K562 (cell line): ENCODE results near the gene WDR55. TPM values are rescaled to one million over a fixed set of nuclear protein-coding genes. Genes with fewer than 3 reads are reported as not detected.

ENCODE experiments used
- BRD4 ChIP-seq: fragments of 200-600 bp; sonication (generic); IDR thresholded peaks from 2 replicates; pipeline ENCODE4 v1.6.1; 2017; ENCODE audit warnings: inconsistent platforms
- CCAR2 ChIP-seq: fragments of 200-400 bp; formaldehyde crosslinking; IDR thresholded peaks from 2 replicates; pipeline ENCODE4 v1.6.1; 2017; ENCODE audit warnings: mild to moderate bottlenecking, low read depth, low read length
- ETV1 ChIP-seq: fragments of 450-650 bp; conservative IDR thresholded peaks from 2 replicates; pipeline ENCODE4 v1.6.1; 2016; ENCODE audit warnings: missing genetic modification characterization, control low read depth, low read depth, missing compliant biosample characterization
- GABPB2 ChIP-seq: fragments of 250-450 bp; sonication (Bioruptor Pico); conservative IDR thresholded peaks from 2 replicates; pipeline ENCODE4 v1.5.1; 2021; ENCODE audit warnings: mild to moderate bottlenecking
- GATAD2A ChIP-seq: fragments of 450-650 bp; IDR thresholded peaks from 2 replicates; pipeline ENCODE4 v1.6.1; 2017
- HMG20A ChIP-seq: fragments of 450-650 bp; formaldehyde crosslinking; conservative IDR thresholded peaks from 2 replicates; pipeline ENCODE4 v1.4.0; 2020; ENCODE audit warnings: mild to moderate bottlenecking, mixed read lengths
- KLF6 ChIP-seq: fragments of 250-450 bp; sonication (Bioruptor Pico); IDR thresholded peaks from 2 replicates; pipeline ENCODE4 v1.4.0; 2020; ENCODE audit warnings: mild to moderate bottlenecking, moderate library complexity, borderline replicate concordance
- NELFE ChIP-seq: IDR thresholded peaks from 2 replicates; pipeline ENCODE4 v1.6.1; 2011; ENCODE audit warnings: mild to moderate bottlenecking; ENCODE audit not compliant: insufficient read depth, insufficient read length
- NKRF ChIP-seq: fragments of 450-650 bp; IDR thresholded peaks from 2 replicates; pipeline ENCODE4 v1.6.1; 2016; ENCODE audit warnings: borderline replicate concordance
- POLR2A ChIP-seq: fragments of 450-650 bp; conservative IDR thresholded peaks from 2 replicates; pipeline ENCODE4 v1.6.1; 2016
- RB1 ChIP-seq: fragments of 450-650 bp; IDR thresholded peaks from 2 replicates; pipeline ENCODE4 v1.6.1; 2017; ENCODE audit warnings: low read depth, mild to moderate bottlenecking
- SAP30 ChIP-seq: fragments of 200-600 bp; sonication (generic); IDR thresholded peaks from 2 replicates; pipeline ENCODE4 v1.6.1; 2012; ENCODE audit warnings: borderline replicate concordance, low read depth, mild to moderate bottlenecking, moderate library complexity, low read length, control low read depth, inconsistent platforms; ENCODE audit not compliant: insufficient read depth, poor library complexity, severe bottlenecking
- SETDB1 ChIP-seq: IDR thresholded peaks from one replicate; pipeline ENCODE4 v1.6.1; 2012; ENCODE audit warnings: low read length, control low read depth, inconsistent platforms
- SMC3 ChIP-seq: conservative IDR thresholded peaks from 2 replicates; pipeline ENCODE4 v1.6.1; 2011; ENCODE audit warnings: low read depth, low read length, improper control_type of control experiment; ENCODE audit not compliant: insufficient read depth
- ZNF395 ChIP-seq: fragments of 200-800 bp; sonication (Bioruptor generic); IDR thresholded peaks from 2 replicates; pipeline ENCODE4 v1.6.1; 2017; ENCODE audit warnings: missing genetic modification characterization, missing compliant biosample characterization
- ZNF644 ChIP-seq: fragments of 200-800 bp; sonication (Bioruptor generic); IDR thresholded peaks from 2 replicates; pipeline ENCODE4 v1.6.1; 2016; ENCODE audit warnings: low read depth, missing genetic modification characterization, missing compliant biosample characterization
- ZNF785 ChIP-seq: fragments of 250-450 bp; sonication (Bioruptor Pico); IDR thresholded peaks from 2 replicates; pipeline ENCODE4 v1.4.0; 2020; ENCODE audit warnings: mild to moderate bottlenecking
- ZNF830 ChIP-seq: fragments of 250-450 bp; sonication (Bioruptor Pico); IDR thresholded peaks from 2 replicates; pipeline ENCODE4 v1.5.0; 2021; ENCODE audit warnings: mild to moderate bottlenecking
- polyA plus RNA-seq, 8 experiments: library from polyadenylated mRNA; depleted of rRNA in 4 of 8; stranded (reverse) in 5 of 8; unstranded in 3 of 8; fragments of >200 nt; fragmentation: Nextera tagmentation in 2 of 8; fragmentation: Illumina TruSeq in 1 of 8; extraction: Ambion mirVana in 2 of 8; extraction: Trizol in 1 of 8; gene quantifications; 2 replicates each; pipeline versions ENCODE4 v1.2.1 to v1.2.3, GENCODE V29; 2011 to 2014; ENCODE audit warnings: inconsistent platforms in 1 of 8, missing spikeins in 1 of 8
- total RNA-seq, 7 experiments: library from RNA; depleted of rRNA in 6 of 7; stranded (reverse); fragments of >200 nt in 6 of 7; fragmentation: Illumina TruSeq in 2 of 7; extraction: Trizol in 2 of 7; gene quantifications; 2 replicates each; pipeline versions ENCODE4 v1.2.1 to v1.2.3, GENCODE V29; 2011 to 2021; ENCODE audit warnings: low replicate concordance in 1 of 7
- TF ChIP-seq, protein P1 (sequence below): fragments of 250-450 bp; sonication (Bioruptor Pico); IDR thresholded peaks from 2 replicates; pipeline ENCODE4 v1.4.0; 2020; ENCODE audit warnings: mild to moderate bottlenecking, moderate library complexity
- TF ChIP-seq, protein P2 (sequence below): fragments of 150-350 bp; conservative IDR thresholded peaks from 2 replicates; pipeline ENCODE4 v1.6.1; 2014; ENCODE audit warnings: low read length

Gene WDR55
- total and polyA plus RNA-seq, 9 of the 15 experiments (the other 6 are each of a cell fraction or from before 2014, with no cell fraction given): 5.2 to 45.0 (median 29.3) TPM

DNA sequence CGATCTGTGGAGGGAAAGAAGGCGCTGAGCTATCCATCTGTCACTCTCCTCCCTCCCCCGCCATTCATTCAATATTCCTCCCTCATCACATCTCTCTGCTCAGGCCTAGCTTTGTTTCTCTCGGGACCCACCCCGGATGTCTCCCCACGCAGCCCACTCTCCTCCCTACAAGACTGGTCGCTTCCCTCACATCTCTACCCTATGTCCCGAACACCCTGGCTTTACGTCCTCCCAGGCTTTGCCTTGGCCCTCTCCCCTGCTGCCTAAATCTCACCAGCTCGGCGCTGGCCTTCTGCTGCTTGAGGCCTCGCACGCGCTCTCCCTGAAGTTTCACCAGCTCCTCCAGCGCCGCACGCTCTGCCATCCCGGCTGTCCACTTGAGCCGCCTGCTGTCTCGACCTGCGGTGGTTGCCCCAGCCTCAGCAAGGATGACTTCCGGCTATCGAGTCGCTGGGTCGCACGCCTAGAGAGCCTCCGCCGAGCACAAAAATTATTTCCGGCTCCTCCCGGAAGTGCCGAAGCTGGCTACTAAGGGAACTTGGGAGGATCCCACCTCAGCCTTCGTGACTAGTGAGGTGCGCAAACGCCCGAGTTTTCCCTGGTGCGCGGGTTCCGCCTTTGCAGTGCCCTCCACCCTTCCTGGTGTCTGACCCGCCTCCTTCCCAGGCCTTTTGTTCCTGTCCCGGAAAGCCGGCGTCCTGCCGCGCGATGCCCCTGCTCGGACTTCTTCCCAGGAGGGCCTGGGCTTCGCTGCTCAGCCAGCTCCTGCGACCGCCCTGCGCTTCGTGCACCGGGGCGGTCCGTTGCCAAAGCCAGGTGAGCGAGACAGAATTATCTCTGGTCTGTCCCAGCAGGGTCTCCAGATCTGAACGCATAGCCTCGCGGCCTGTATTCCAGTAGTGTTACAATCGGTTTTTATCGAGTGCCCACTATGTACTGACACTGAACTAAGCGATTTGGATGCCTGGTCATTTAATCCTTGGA, 26.5 kb downstream of the WDR55 start, which contains the start of the genes HARS1 and HARS2 (continued):
- TF ChIP-seq ZNF830 (CRISPR knock-in tag): 0 out of 2 replicates have a peak, but pooled peaks have one; percentile 20
- TF ChIP-seq, protein P1, sequence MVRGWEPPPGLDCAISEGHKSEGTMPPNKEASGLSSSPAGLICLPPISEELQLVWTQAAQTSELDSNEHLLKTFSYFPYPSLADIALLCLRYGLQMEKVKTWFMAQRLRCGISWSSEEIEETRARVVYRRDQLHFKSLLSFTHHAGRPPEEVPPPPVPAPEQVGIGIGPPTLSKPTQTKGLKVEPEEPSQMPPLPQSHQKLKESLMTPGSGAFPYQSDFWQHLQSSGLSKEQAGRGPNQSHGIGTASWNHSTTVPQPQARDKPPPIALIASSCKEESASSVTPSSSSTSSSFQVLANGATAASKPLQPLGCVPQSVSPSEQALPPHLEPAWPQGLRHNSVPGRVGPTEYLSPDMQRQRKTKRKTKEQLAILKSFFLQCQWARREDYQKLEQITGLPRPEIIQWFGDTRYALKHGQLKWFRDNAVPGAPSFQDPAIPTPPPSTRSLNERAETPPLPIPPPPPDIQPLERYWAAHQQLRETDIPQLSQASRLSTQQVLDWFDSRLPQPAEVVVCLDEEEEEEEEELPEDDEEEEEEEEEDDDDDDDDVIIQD (CRISPR knock-in tag): no peak
- TF ChIP-seq CCAR2: no peak
- TF ChIP-seq KLF6 (CRISPR knock-in tag): no peak
- TF ChIP-seq SETDB1: no peak
- TF ChIP-seq, protein P2, sequence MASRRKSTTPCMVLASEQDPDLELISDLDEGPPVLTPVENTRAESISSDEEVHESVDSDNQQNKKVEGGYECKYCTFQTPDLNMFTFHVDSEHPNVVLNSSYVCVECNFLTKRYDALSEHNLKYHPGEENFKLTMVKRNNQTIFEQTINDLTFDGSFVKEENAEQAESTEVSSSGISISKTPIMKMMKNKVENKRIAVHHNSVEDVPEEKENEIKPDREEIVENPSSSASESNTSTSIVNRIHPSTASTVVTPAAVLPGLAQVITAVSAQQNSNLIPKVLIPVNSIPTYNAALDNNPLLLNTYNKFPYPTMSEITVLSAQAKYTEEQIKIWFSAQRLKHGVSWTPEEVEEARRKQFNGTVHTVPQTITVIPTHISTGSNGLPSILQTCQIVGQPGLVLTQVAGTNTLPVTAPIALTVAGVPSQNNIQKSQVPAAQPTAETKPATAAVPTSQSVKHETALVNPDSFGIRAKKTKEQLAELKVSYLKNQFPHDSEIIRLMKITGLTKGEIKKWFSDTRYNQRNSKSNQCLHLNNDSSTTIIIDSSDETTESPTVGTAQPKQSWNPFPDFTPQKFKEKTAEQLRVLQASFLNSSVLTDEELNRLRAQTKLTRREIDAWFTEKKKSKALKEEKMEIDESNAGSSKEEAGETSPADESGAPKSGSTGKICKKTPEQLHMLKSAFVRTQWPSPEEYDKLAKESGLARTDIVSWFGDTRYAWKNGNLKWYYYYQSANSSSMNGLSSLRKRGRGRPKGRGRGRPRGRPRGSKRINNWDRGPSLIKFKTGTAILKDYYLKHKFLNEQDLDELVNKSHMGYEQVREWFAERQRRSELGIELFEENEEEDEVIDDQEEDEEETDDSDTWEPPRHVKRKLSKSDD: no peak
- no peak for TF ChIP-seq GABPB2 (CRISPR knock-in tag)
- TF ChIP-seq ETV1 (tag): peak; percentile 98
- no peak for TF ChIP-seq BRD4
- TF ChIP-seq HMG20A: no peak
- TF ChIP-seq ZNF395 (CRISPR knock-in tag): peak; percentile 30; the same call in 1 of the 2 replicates
- TF ChIP-seq GATAD2A: no peak
- TF ChIP-seq NKRF: peak; percentile 95
- TF ChIP-seq ZNF644 (tag): no peak
- TF ChIP-seq SAP30: peak; percentile 23
- no peak for TF ChIP-seq SMC3
- TF ChIP-seq NELFE: no peak
- peak; percentile 98 for TF ChIP-seq POLR2A
- TF ChIP-seq ZNF785 (CRISPR knock-in tag): no peak
- peak; percentile 49 for TF ChIP-seq RB1
